CD4-positive, alpha-beta memory T cell (primary cell): ENCODE results near the gene CHMP1A. TPM values are rescaled to one million over a fixed set of nuclear protein-coding genes. Genes with fewer than 3 reads are reported as not detected.

ENCODE experiments used
- CTCF ChIA-PET: fragments of 350-600 bp; sonication (Branson Sonifier 250); formaldehyde crosslinking; loops from one replicate; lab custom pipeline; 2021; ENCODE audit warnings: inconsistent platforms; ENCODE audit not compliant: partially characterized antibody; lab: Charles Lee
- POLR2A ChIA-PET: fragments of 350-600 bp; sonication (Branson Sonifier 250); formaldehyde crosslinking; loops from one replicate; lab custom pipeline; 2021; ENCODE audit not compliant: partially characterized antibody; lab: Charles Lee
- DNase-seq, 5 donors: peaks; one replicate each; pipeline versions ENCODE4 v3.0.0 to v3.0.0-alpha.2; 2020 to 2022; ENCODE audit warnings: mixed read lengths in 1 of 5
- H3K27ac ChIP-seq: one replicate; pipeline ENCODE4 v1.7.0; 2013; ENCODE audit warnings: low read depth, low read length
- H3K27me3 ChIP-seq: 2 replicates; pipeline ENCODE4 v1.7.0; 2013; ENCODE audit warnings: mild to moderate bottlenecking, low read length, moderate library complexity; ENCODE audit not compliant: insufficient read depth
- H3K36me3 ChIP-seq: 2 replicates; pipeline ENCODE4 v1.7.0; 2013; ENCODE audit warnings: mild to moderate bottlenecking, low read length, moderate library complexity; ENCODE audit not compliant: insufficient read depth
- H3K4me1 ChIP-seq: 2 replicates; pipeline ENCODE4 v1.7.0; 2013; ENCODE audit warnings: mild to moderate bottlenecking, low read length, moderate library complexity; ENCODE audit not compliant: insufficient read depth
- H3K4me3 ChIP-seq, 2 donors: one replicate each; pipeline ENCODE4 v1.7.0; 2013; ENCODE audit warnings: low read length in 2 of 2, mild to moderate bottlenecking in 1 of 2
- H3K9me3 ChIP-seq, 2 donors: one replicate each; pipeline ENCODE4 v1.7.0; 2013; ENCODE audit warnings: low read length in 2 of 2, control low read depth in 1 of 2; ENCODE audit not compliant: control insufficient read depth in 1 of 2
- H3K27ac Mint-ChIP-seq, 7 donors: one replicate each; pipeline ENCODE4 v1.8.0; 2020 to 2021; ENCODE audit warnings: mixed read lengths in 7 of 7, mild to moderate bottlenecking in 6 of 7, inconsistent platforms in 3 of 7, moderate library complexity in 3 of 7
- H3K27me3 Mint-ChIP-seq, 2 donors: one replicate each; pipeline ENCODE4 v1.8.0; 2020 to 2021; ENCODE audit warnings: mixed read lengths in 2 of 2
- H3K36me3 Mint-ChIP-seq, 2 donors: one replicate each; pipeline ENCODE4 v1.8.0; 2020 to 2021; ENCODE audit warnings: mixed read lengths in 2 of 2, inconsistent platforms in 1 of 2, mild to moderate bottlenecking in 1 of 2
- H3K4me1 Mint-ChIP-seq, 4 donors: one replicate each; pipeline ENCODE4 v1.8.0; 2020 to 2021; ENCODE audit warnings: mixed read lengths in 4 of 4, mild to moderate bottlenecking in 1 of 4
- H3K4me3 Mint-ChIP-seq, 8 donors: one replicate each; pipeline ENCODE4 v1.8.0; 2020 to 2021; ENCODE audit warnings: mixed read lengths in 8 of 8, mild to moderate bottlenecking in 7 of 8, moderate library complexity in 6 of 8, inconsistent platforms in 3 of 8
- H3K9me3 Mint-ChIP-seq, 8 donors: one replicate each; pipeline ENCODE4 v1.8.0; 2020 to 2021; ENCODE audit warnings: mixed read lengths in 8 of 8, mild to moderate bottlenecking in 5 of 8, inconsistent platforms in 3 of 8, moderate library complexity in 1 of 8
- intact Hi-C: fragments of 100-400 bp; cut with micrococcal nuclease; formaldehyde crosslinking; loops from one replicate; pipeline ENCODE4 v1.15.1; 2023
- polyA plus RNA-seq, 2 donors: library from polyadenylated mRNA; unstranded; fragments of 300-500 nt; fragmentation: Illumina TruSeq; gene quantifications; one replicate each; pipeline ENCODE4 v1.2.3, GENCODE V29; 2021
- total RNA-seq, 2 experiments: library from RNA; stranded (reverse); gene quantifications; one replicate each; pipeline ENCODE4 v1.2.3, GENCODE V29; 2021

CHMP1A gene
- total and polyA plus RNA-seq, 4 experiments from 2014 or later, result 66.5 to 88.9 (median 80.6) TPM

DNA sequence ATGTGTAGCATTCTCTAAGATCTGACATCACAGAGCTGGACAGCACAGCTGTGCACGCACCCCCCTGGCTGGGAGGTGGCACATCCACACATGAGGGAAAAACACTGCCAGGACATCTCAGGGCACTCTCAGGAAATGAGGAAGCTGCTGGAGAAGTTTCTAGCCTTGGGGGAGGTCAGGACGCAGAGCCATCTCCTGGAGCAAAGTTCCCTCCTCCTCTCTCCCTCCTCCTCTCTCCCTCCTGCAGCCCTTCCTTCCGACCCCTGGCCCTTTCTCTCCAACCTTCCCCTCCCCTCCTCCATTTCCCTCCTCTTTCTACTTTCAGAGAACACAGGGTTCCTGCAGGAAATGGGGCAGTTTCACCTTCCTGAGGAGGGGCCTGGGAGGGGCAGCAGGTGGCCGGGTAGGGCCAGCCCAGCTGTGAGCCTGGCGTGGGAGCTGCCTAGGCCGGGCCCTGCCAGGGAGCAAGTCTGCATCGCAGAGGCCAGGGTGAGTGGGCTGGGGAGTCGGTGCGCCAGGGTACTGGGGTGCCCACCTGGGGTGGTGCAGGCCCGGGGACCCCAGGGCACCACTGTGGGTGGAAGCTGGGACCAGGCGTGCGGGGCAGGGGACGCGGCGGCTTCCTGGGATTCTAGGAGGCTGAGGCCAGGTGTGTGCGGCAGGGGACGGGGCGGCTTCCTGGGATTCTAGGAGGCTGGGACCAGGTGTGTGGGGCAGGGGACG, 44.1 kb downstream of the CHMP1A start, which contains the start of gene DPEP1:
Gene DPEP1 (plus strand): TSS at position 412 of the 723 bp plus-strand sequence. CDS start 16,769 bp downstream, outside the sequence.
- Mint-ChIP-seq H3K27me3 (no peaks in the 10 kb centered on the region), H3K4me3 (no peak within 1 kb of the TSS), H3K36me3 (no peaks in the 10 kb centered on the region), H3K9me3 (peaks cover 0 to 7% (median 2%) of the 10 kb centered on the region in 8 donors), H3K27ac (peak within 1 kb of the TSS in 2 of 7 donors; percentile 65 to 68), H3K4me1 (peaks cover 11 to 17% (median 13%) of the 10 kb centered on the region in 4 donors)
- Histone ChIP-seq H3K4me1 (peaks cover 7% of the 10 kb centered on the region), H3K9me3 (no peaks in the 10 kb centered on the region), H3K4me3 (no peak within 1 kb of the TSS), H3K36me3 (no peaks in the 10 kb centered on the region), H3K27ac (no peak within 1 kb of the TSS), H3K27me3 (no peaks in the 10 kb centered on the region)
- intact Hi-C loops, result no loop called here
- no peak for DNase-seq
- CTCF ChIA-PET, result interaction anchor here (0.7 kb wide), 1 partner anchor 48 kb away, joined by 3 read pairs; no protein-coding TSS in a partner anchor
- POLR2A ChIA-PET, result no interaction called here

- Mint-ChIP-seq H3K4me1 (peaks cover 11 to 17% (median 13%) of the 10 kb centered on the region in 4 donors), H3K9me3 (peaks cover 0 to 7% (median 2%) of the 10 kb centered on the region in 8 donors), H3K36me3 (no peaks in the 10 kb centered on the region), H3K27ac (peak overlapping the region in 1 of 7 donors; percentile 68), H3K27me3 (no peaks in the 10 kb centered on the region), H3K4me3 (no peak overlapping the region)
- Histone ChIP-seq H3K4me1 (peaks cover 7% of the 10 kb centered on the region), H3K27me3 (no peaks in the 10 kb centered on the region), H3K27ac (no peak overlapping the region), H3K9me3 (no peaks in the 10 kb centered on the region), H3K36me3 (no peaks in the 10 kb centered on the region), H3K4me3 (no peak overlapping the region)
- no peak for DNase-seq
- intact Hi-C loops, result no loop called here
- POLR2A ChIA-PET, result no interaction called here
- CTCF ChIA-PET, result no interaction called here
Observed at GRCh38 chr16:89612415-89613166, 44.9 kb downstream of the CHMP1A start.

DNA sequence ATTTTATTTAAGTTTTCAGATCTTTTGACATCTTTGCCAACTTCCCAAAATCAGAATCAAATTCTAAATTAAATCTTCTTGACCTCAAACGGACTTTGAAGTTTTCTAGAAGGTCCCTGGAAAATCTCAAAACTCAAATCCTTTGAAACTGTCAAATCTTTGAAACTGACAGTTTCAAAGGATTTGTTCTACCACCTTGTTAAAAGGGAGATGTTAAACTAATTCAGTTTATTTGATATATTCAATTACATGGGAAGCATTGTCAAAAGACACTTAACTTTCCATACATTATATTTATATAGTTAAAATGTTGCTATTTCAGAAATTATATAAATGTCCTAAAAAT, 47.4 kb downstream of the CHMP1A start:
- Histone ChIP-seq H3K27ac (no peak overlapping the region), H3K4me1 (no peaks in the 10 kb centered on the region), H3K4me3 (no peak overlapping the region), H3K36me3 (no peaks in the 10 kb centered on the region), H3K9me3 (no peaks in the 10 kb centered on the region), H3K27me3 (no peaks in the 10 kb centered on the region)
- ChIA-PET CTCF (no interaction called here), POLR2A (no interaction called here)
- Mint-ChIP-seq H3K27ac (no peak overlapping the region), H3K4me1 (peaks cover 2 to 6% (median 3%) of the 10 kb centered on the region in 4 donors), H3K9me3 (no peaks in the 10 kb centered on the region), H3K4me3 (no peak overlapping the region), H3K36me3 (no peaks in the 10 kb centered on the region), H3K27me3 (no peaks in the 10 kb centered on the region)
- intact Hi-C loops, result no loop called here
- DNase-seq, result no peak

DNA sequence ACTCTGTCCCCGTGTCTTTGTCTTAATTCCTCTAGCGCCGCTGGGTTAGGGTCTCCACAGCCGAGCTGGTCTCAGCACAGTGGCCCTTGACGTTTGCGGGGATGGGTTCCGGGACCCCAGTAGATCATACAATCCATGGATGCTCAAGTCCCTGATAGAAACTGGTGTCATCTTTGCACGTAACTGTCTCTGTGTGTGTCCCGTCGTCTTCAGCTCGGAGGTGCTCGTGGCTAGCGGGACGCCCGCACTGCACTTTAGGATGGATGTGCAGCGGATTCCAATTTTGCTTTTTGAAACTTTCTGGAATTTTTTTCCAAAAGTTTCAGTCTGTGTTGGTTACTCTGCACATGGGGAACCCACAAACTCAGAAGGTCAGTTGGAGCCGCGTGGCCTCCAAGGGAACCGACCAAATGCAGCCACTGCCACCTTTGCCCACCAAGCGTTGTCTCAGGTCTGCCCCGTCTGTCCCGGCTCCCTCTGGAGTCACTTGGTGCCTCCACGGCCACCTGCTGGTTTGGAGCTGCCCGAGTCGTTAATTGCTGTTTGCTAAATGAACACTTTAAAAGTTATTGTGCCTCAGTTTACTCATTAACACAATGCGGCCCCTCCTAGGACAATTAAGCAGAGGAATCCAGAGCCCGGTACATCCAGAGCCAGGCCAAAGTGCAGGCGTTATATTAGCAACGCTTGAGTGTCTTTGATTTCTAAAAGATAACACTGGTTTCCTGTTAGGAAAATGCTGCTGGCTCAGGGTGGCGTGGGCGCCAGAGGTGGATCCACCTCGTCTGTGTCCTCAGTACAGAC, 49.4 kb downstream of the CHMP1A start:
- intact Hi-C loops, result no loop called here
- no peaks in the 10 kb centered on the region for H3K27me3 Mint-ChIP-seq
- Histone ChIP-seq H3K27ac (no peak overlapping the region), H3K4me1 (peaks cover under 1% of the 10 kb centered on the region), H3K27me3 (no peaks in the 10 kb centered on the region), H3K4me3 (no peak overlapping the region), H3K36me3 (no peaks in the 10 kb centered on the region), H3K9me3 (no peaks in the 10 kb centered on the region)
- H3K36me3 Mint-ChIP-seq, result no peaks in the 10 kb centered on the region
- ChIA-PET CTCF (interaction anchor here (1.0 kb wide), 1 partner anchor 33 kb away, joined by 3 read pairs; the partner anchor contains the start of gene CPNE7), POLR2A (no interaction called here)
- H3K4me1 Mint-ChIP-seq, result peaks cover 2 to 5% (median 4%) of the 10 kb centered on the region in 4 donors
- no peaks in the 10 kb centered on the region for H3K9me3 Mint-ChIP-seq
- H3K4me3 Mint-ChIP-seq, result no peak overlapping the region
- DNase-seq, result no peak
- H3K27ac Mint-ChIP-seq, result no peak overlapping the region

- intact Hi-C loops, result no loop called here
- Mint-ChIP-seq H3K4me1 (peaks cover 7 to 8% (median 7%) of the 10 kb centered on the region in 4 donors), H3K27ac (no peak overlapping the region), H3K36me3 (no peaks in the 10 kb centered on the region), H3K9me3 (no peaks in the 10 kb centered on the region), H3K4me3 (no peak overlapping the region), H3K27me3 (no peaks in the 10 kb centered on the region)
- Histone ChIP-seq H3K4me1 (peaks cover 8% of the 10 kb centered on the region), H3K4me3 (no peak overlapping the region), H3K27me3 (no peaks in the 10 kb centered on the region), H3K27ac (no peak overlapping the region), H3K36me3 (no peaks in the 10 kb centered on the region), H3K9me3 (no peaks in the 10 kb centered on the region)
- ChIA-PET CTCF (interaction anchor here (1.0 kb wide), 1 partner anchor 32 kb away, joined by 3 read pairs; the partner anchor contains the start of gene CPNE7), POLR2A (no interaction called here)
- no peak for DNase-seq
Observed at GRCh38 chr16:89607453-89607852, 50.1 kb downstream of the CHMP1A start.

GRCh38 chr16:89606006-89606405, 51.5 kb downstream of the CHMP1A start:
- H3K27ac ChIP-seq, result no peak overlapping the region
- intact Hi-C loops, result no loop called here
- ChIA-PET POLR2A (no interaction called here), CTCF (no interaction called here)
- no peak overlapping the region for H3K4me3 ChIP-seq
- no peaks in the 10 kb centered on the region for H3K9me3 ChIP-seq
- H3K27me3 Mint-ChIP-seq, result no peaks in the 10 kb centered on the region
- no peaks in the 10 kb centered on the region for H3K36me3 ChIP-seq
- H3K9me3 Mint-ChIP-seq, result no peaks in the 10 kb centered on the region
- peaks cover 7 to 14% (median 11%) of the 10 kb centered on the region in 4 donors for H3K4me1 Mint-ChIP-seq
- DNase-seq, result no peak
- no peak overlapping the region for H3K4me3 Mint-ChIP-seq
- H3K27ac Mint-ChIP-seq, result no peak overlapping the region
- peaks cover 15% of the 10 kb centered on the region for H3K4me1 ChIP-seq
- H3K27me3 ChIP-seq, result no peaks in the 10 kb centered on the region
- no peaks in the 10 kb centered on the region for H3K36me3 Mint-ChIP-seq
